ENCODE data around the gene PNRC2.

Gene PNRC2

DNA sequence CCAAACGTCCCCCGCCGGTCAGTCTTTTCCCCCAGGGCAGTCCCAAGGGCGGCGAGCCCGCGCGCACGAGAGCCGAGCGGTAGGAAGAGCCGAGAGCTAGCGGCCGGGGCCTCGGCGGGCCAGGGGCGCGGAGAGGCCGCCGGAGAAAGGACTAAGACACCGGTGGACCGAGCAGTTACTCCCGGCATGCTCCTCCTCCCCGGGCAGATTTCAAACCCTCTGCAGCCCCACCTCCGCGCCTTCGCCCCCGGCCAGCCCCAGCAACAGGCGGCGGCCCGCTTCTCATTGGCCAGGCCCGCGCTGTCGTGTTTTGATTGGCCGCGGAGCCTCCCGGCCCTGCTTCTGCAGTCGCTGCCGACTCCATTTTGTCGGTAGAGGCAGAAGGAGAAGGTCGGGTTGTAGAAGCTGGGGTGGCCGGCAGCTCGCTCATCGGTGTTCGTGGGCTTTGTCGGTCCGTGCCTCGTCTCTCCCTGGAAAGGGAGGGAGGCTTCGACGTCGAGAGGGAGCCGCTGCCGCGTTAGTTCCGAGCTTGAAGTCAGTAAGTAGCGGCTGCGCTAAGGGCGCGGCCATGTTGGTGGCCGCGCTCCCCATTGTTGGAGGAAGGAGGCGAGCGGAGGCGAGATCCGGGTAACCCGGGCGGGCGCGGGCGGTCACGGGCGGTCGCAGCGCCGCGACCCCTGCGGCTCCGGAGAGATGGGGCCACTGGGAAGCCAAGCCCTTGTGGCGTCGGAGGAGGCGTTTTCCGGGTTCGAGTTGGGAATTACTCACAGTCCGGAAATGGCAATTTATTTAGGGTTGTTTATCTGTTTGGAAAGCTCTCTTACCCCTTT lies at the start of gene PNRC2 (continued):
- TF ChIP-seq ZNF830 (tag by site-specific recombination; IDR thresholded peaks at IDR 0.05; ENCODE audit: low read depth) (no peak), ZBTB1 (tag by site-specific recombination; IDR thresholded peaks at IDR 0.05) (0 out of 2 replicates have a peak, but pooled peaks have one; percentile 7), HOXD13 (CRISPR knock-in tag; IDR thresholded peaks at IDR 0.05; ENCODE audit: borderline replicate concordance) (no peak), KLF10 (tag by site-specific recombination; IDR thresholded peaks at IDR 0.05) (peak; percentile 58), KLF1 (tag by site-specific recombination; IDR thresholded peaks at IDR 0.05) (0 out of 2 replicates have a peak, but pooled peaks have one; percentile 13), ZNF561 (tag by site-specific recombination; IDR thresholded peaks at IDR 0.05; ENCODE audit: borderline replicate concordance) (peak; percentile 54; the same call in 1 of the 2 replicates), ZNF777 (tag by site-specific recombination; IDR thresholded peaks at IDR 0.05; ENCODE audit: borderline replicate concordance) (no peak), ZNF335 (tag by site-specific recombination; conservative IDR thresholded peaks at IDR 0.05) (no peak), ZXDB (tag by site-specific recombination; IDR thresholded peaks at IDR 0.05) (peak; percentile 83), ZNF221 (tag by site-specific recombination; IDR thresholded peaks at IDR 0.05; ENCODE audit: borderline replicate concordance) (no peak), ZIC2 (tag by site-specific recombination; IDR thresholded peaks at IDR 0.05) (peak; percentile 79), BCL11B (tag by site-specific recombination; IDR thresholded peaks at IDR 0.05; ENCODE audit: low read depth) (peak; percentile 65), ZSCAN30 (tag by site-specific recombination; IDR thresholded peaks at IDR 0.05) (peak; percentile 81), ZNF266 (tag by site-specific recombination; IDR thresholded peaks at IDR 0.05; ENCODE audit: low read depth) (no peak), ZNF324 (tag by site-specific recombination; IDR thresholded peaks at IDR 0.05) (peak; percentile 25), ZNF555 (tag by site-specific recombination; conservative IDR thresholded peaks at IDR 0.05) (no peak), ZNF184 (tag by site-specific recombination; IDR thresholded peaks at IDR 0.05) (no peak), ZNF660 (tag by site-specific recombination; IDR thresholded peaks at IDR 0.05) (peak; percentile 43), ZNF837 (tag by site-specific recombination; IDR thresholded peaks at IDR 0.05) (no peak)
- TF ChIP-seq, protein P1, sequence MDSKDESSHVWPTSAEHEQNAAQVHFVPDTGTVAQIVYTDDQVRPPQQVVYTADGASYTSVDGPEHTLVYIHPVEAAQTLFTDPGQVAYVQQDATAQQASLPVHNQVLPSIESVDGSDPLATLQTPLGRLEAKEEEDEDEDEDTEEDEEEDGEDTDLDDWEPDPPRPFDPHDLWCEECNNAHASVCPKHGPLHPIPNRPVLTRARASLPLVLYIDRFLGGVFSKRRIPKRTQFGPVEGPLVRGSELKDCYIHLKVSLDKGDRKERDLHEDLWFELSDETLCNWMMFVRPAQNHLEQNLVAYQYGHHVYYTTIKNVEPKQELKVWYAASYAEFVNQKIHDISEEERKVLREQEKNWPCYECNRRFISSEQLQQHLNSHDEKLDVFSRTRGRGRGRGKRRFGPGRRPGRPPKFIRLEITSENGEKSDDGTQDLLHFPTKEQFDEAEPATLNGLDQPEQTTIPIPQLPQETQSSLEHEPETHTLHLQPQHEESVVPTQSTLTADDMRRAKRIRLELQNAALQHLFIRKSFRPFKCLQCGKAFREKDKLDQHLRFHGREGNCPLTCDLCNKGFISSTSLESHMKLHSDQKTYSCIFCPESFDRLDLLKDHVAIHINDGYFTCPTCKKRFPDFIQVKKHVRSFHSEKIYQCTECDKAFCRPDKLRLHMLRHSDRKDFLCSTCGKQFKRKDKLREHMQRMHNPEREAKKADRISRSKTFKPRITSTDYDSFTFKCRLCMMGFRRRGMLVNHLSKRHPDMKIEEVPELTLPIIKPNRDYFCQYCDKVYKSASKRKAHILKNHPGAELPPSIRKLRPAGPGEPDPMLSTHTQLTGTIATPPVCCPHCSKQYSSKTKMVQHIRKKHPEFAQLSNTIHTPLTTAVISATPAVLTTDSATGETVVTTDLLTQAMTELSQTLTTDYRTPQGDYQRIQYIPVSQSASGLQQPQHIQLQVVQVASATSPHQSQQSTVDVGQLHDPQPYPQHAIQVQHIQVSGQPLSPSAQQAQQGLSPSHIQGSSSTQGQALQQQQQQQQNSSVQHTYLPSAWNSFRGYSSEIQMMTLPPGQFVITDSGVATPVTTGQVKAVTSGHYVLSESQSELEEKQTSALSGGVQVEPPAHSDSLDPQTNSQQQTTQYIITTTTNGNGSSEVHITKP (tag by site-specific recombination; IDR thresholded peaks at IDR 0.05) = peak; percentile 56
- TF ChIP-seq, protein P2, sequence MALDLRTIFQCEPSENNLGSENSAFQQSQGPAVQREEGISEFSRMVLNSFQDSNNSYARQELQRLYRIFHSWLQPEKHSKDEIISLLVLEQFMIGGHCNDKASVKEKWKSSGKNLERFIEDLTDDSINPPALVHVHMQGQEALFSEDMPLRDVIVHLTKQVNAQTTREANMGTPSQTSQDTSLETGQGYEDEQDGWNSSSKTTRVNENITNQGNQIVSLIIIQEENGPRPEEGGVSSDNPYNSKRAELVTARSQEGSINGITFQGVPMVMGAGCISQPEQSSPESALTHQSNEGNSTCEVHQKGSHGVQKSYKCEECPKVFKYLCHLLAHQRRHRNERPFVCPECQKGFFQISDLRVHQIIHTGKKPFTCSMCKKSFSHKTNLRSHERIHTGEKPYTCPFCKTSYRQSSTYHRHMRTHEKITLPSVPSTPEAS (tag by site-specific recombination; IDR thresholded peaks at IDR 0.05) = no peak
- TF ChIP-seq, protein P3, sequence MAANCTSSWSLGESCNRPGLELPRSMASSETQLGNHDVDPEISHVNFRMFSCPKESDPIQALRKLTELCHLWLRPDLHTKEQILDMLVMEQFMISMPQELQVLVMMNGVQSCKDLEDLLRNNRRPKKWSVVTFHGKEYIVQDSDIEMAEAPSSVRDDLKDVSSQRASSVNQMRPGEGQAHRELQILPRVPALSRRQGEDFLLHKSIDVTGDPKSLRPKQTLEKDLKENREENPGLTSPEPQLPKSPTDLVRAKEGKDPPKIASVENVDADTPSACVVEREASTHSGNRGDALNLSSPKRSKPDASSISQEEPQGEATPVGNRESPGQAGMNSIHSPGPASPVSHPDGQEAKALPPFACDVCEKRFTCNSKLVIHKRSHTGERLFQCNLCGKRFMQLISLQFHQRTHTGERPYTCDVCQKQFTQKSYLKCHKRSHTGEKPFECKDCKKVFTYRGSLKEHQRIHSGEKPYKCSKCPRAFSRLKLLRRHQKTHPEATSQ (tag by site-specific recombination; IDR thresholded peaks at IDR 0.05) = no peak
- TF ChIP-seq, protein P4, sequence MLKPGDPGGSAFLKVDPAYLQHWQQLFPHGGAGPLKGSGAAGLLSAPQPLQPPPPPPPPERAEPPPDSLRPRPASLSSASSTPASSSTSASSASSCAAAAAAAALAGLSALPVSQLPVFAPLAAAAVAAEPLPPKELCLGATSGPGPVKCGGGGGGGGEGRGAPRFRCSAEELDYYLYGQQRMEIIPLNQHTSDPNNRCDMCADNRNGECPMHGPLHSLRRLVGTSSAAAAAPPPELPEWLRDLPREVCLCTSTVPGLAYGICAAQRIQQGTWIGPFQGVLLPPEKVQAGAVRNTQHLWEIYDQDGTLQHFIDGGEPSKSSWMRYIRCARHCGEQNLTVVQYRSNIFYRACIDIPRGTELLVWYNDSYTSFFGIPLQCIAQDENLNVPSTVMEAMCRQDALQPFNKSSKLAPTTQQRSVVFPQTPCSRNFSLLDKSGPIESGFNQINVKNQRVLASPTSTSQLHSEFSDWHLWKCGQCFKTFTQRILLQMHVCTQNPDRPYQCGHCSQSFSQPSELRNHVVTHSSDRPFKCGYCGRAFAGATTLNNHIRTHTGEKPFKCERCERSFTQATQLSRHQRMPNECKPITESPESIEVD (tag by site-specific recombination; IDR thresholded peaks at IDR 0.05) = no peak
- TF ChIP-seq, protein P5, sequence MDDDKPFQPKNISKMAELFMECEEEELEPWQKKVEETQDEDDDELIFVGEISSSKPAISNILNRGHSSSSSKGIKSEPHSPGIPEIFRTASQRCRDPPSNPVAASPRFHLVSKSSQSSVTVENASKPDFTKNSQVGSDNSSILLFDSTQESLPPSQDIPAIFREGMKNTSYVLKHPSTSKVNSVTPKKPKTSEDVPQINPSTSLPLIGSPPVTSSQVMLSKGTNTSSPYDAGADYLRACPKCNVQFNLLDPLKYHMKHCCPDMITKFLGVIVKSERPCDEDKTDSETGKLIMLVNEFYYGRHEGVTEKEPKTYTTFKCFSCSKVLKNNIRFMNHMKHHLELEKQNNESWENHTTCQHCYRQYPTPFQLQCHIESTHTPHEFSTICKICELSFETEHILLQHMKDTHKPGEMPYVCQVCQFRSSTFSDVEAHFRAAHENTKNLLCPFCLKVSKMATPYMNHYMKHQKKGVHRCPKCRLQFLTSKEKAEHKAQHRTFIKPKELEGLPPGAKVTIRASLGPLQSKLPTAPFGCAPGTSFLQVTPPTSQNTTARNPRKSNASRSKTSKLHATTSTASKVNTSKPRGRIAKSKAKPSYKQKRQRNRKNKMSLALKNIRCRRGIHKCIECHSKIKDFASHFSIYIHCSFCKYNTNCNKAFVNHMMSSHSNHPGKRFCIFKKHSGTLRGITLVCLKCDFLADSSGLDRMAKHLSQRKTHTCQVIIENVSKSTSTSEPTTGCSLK (tag by site-specific recombination; IDR thresholded peaks at IDR 0.05) = no peak
- TF ChIP-seq, protein P6, sequence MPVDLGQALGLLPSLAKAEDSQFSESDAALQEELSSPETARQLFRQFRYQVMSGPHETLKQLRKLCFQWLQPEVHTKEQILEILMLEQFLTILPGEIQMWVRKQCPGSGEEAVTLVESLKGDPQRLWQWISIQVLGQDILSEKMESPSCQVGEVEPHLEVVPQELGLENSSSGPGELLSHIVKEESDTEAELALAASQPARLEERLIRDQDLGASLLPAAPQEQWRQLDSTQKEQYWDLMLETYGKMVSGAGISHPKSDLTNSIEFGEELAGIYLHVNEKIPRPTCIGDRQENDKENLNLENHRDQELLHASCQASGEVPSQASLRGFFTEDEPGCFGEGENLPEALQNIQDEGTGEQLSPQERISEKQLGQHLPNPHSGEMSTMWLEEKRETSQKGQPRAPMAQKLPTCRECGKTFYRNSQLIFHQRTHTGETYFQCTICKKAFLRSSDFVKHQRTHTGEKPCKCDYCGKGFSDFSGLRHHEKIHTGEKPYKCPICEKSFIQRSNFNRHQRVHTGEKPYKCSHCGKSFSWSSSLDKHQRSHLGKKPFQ (tag by site-specific recombination; IDR thresholded peaks at IDR 0.05) = 0 out of 2 replicates have a peak, but pooled peaks have one; percentile 7
- TF ChIP-seq, protein P7, sequence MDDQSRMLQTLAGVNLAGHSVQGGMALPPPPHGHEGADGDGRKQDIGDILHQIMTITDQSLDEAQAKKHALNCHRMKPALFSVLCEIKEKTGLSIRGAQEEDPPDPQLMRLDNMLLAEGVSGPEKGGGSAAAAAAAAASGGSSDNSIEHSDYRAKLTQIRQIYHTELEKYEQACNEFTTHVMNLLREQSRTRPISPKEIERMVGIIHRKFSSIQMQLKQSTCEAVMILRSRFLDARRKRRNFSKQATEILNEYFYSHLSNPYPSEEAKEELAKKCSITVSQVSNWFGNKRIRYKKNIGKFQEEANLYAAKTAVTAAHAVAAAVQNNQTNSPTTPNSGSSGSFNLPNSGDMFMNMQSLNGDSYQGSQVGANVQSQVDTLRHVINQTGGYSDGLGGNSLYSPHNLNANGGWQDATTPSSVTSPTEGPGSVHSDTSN (CRISPR knock-in tag; IDR thresholded peaks at IDR 0.05) = no peak
